Epithelial cell of esophagus (primary cell): ENCODE data around the gene OCEL1.
"Not testable (repeated sequence)": the region's sequence is repeated elsewhere in the genome, so short reads cannot be mapped to it uniquely, and the experiment has no call there.

Experiments
- DNase-seq: peaks from one replicate; pipeline ENCODE4 v3.0.0; 2010; ENCODE audit warnings: low read depth
- H3K4me3 ChIP-seq: 2 replicates; pipeline ENCODE4 v1.5.1; 2011; ENCODE audit warnings: mild to moderate bottlenecking, low read length, control low read depth
- TF ChIP-seq, protein P1 (sequence below): IDR thresholded peaks from 2 replicates; pipeline ENCODE4 v1.5.1; 2011; ENCODE audit warnings: low read depth, mild to moderate bottlenecking, low read length, control low read depth, inconsistent platforms; ENCODE audit not compliant: insufficient read depth; ENCODE audit errors: missing control alignments

OCEL1 gene

DNA sequence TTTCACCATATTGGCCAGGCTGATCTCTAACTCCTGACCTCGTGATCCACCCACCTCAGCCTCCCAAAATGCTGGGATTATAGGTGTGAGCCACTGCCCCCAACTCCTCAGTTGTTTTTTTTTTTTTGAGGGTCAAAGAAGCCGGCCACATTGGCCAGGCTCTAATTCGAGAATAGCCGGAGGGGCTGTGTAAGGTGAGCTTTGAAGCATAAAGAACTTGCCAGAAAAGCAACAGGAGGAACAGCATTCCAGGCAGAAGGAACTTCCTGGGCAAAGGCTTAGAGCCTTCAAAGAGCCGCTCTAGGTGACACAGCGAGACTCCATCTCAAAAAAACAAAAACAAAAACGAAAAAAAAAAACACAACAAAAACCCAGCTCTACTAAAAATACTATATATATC lies 40.0 kb downstream of the OCEL1 start:
- no peak for DNase-seq
- H3K4me3 ChIP-seq: no peak overlapping the region
- TF ChIP-seq, protein P1, sequence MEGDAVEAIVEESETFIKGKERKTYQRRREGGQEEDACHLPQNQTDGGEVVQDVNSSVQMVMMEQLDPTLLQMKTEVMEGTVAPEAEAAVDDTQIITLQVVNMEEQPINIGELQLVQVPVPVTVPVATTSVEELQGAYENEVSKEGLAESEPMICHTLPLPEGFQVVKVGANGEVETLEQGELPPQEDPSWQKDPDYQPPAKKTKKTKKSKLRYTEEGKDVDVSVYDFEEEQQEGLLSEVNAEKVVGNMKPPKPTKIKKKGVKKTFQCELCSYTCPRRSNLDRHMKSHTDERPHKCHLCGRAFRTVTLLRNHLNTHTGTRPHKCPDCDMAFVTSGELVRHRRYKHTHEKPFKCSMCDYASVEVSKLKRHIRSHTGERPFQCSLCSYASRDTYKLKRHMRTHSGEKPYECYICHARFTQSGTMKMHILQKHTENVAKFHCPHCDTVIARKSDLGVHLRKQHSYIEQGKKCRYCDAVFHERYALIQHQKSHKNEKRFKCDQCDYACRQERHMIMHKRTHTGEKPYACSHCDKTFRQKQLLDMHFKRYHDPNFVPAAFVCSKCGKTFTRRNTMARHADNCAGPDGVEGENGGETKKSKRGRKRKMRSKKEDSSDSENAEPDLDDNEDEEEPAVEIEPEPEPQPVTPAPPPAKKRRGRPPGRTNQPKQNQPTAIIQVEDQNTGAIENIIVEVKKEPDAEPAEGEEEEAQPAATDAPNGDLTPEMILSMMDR: no peak

- no peak for DNase-seq
- TF ChIP-seq, protein P1: no peak
- H3K4me3 ChIP-seq: no peak overlapping the region
Observed at GRCh38 chr19:17266589-17266974, 40.6 kb downstream of the OCEL1 start.

DNA sequence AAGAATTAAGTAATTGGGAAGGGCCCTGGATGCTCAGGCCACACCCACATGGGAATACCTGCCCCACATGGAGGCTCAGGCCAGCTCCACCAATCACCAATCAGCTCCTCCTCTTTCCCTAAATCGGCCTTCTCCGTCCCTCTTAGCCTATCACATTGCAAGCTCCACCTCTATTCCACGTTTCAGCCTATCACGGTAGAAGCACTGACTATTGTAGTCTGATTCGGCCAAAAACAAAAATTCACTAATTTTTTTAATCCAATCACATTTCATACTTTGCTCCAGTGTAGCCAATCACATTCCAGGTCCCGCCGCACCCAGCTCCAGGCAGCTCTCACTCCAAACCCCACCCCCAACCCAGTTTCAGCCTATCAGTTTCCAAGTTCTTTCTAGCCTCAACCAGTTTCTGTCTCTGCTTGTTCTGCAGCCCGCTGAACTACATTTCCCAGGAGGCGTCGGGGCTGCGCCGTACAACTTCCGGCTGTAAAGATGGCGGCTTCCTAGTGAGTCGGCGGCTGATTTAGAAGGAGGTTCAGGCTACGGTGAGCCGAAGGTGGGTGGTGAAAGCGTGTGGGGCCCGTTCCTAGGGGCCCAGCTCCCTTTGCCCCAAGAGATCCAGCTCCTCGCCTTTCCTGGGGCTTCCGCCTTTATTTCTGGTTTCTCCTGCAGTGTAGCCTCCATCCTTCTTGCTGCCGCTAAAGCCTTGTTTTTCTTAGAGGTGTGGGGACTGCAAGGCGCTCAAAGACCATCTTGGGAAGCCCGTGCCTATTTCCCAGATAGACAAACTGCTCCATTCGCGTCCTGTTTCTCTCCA lies 41.2 kb downstream of the OCEL1 start, which contains the start of gene BABAM1:
Gene BABAM1 (plus strand): TSS at position 469 of the 814 bp plus-strand sequence. CDS start 1,364 bp downstream, outside the sequence.
- TF ChIP-seq, protein P1: peak; percentile 1
- peak within 1 kb of the TSS; percentile 99 for H3K4me3 ChIP-seq
- DNase-seq: peak; percentile 99

DNA sequence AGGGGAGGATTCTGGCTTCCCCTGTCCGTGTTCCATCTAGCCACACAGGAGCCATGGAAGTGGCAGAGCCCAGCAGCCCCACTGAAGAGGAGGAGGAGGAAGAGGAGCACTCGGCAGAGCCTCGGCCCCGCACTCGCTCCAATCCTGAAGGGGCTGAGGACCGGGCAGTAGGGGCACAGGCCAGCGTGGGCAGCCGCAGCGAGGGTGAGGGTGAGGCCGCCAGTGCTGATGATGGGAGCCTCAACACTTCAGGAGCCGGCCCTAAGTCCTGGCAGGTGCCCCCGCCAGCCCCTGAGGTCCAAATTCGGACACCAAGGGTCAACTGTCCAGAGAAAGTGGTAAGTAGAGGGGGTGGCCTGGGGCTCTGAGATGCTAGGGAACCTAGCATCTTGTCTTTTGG lies 42.7 kb downstream of the OCEL1 start:
- TF ChIP-seq, protein P1: no peak

GRCh38 chr19:17274892-17275291 lies 48.9 kb downstream of the OCEL1 start:
- not testable (repeated sequence) for H3K4me3 ChIP-seq, DNase-seq

More for the DNA sequence above, 42.7 kb downstream of the OCEL1 start:
- DNase-seq: no peak
- no peak overlapping the region for H3K4me3 ChIP-seq

- no peak for DNase-seq
- TF ChIP-seq, protein P1: no peak
- H3K4me3 ChIP-seq: no peak overlapping the region
Observed at GRCh38 chr19:17275441-17276175, 49.6 kb downstream of the OCEL1 start.
